ENCODE data around the gene HCN2.

The HCN2 gene

GRCh38 chr19:658916-659839 lies 69.5 kb downstream of the HCN2 start:
- DNase-seq, result no peak

- no peak for DNase-seq
Observed at GRCh38 chr19:660793-661426, 71.2 kb downstream of the HCN2 start.

- peak; percentile 31 to 44 for DNase-seq
Observed at GRCh38 chr19:661427-662196, 71.9 kb downstream of the HCN2 start.

DNA sequence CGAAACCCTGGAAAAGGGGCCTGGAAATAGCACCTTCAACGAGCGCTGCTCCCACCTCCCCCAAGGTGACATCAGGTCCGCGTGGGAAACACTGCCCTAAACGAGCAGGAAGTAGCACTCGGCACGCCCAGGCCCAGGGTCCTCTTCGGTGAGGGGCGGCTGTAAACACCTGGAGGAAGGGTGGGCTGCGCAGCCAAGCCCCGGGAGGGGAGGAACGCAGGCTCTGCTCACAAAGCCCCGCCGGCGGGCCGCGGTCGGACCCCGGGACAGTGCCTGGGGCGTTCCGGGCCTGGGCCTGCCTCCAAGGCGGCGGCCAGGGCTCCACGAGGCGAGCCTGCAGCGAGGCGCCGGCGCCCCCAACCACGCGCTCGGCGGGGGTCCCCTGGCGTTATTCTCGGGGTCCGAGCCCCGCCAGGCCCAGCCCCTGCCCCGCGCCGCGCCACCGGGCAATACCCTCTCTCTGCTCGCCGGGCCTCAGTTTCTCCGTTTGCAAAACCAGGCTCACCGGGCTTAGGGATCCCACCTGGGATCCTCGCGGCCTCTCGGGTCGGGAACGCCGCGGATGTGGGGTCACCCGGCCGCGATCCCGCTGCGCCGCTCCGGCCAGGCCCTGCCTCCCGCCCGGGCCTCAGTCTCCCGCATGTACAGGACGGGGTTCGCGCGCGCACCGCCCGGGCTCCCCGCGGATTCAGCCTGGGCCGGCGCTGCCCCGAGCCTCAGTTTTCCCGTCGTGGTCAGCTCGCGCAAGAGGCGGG lies 72.7 kb downstream of the HCN2 start:
- DNase-seq, result peak; percentile 11 to 43

DNA sequence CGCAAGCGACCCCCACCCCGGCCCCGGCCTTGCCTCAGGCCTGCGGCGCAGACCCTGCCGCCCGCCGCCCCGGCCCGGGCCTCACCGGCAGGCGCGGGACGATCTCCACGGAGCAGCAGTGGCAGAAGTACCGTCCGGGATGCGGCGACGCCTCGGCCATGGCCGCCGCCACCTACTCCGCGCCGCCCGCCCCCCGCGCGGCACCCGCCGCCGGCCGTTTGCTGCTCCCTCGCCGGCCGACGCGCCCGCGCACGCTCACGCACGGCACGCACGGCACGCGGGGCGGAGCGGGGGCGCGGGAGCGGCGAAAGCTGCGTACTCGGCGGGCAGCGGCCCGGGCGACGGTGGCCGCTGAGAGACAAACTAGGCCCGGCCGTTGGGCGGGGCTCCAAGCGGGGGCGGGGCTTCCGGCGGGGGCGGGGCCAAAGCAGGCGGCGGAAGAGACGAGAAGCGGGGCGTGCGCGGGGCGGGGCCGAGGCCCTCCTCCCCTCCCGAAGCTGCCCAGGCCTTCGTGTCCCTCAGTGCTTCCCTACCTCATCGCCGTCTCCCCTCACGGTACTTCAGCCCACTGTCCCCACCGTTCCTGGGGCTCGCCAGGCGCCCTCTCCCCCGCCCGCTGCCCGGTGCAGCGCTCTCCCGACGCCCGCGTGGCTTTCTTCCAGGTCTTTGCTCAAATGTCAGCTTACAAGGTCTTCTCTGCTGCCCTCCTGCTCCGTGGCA lies 73.4 kb downstream of the HCN2 start, which contains the start of gene RNF126:
TSS of gene RNF126 (minus strand) at position 253 of the 720 bp plus-strand sequence. CDS start at position 160, 93 bp downstream.
- peak; percentile 77 to 80 for DNase-seq

DNA sequence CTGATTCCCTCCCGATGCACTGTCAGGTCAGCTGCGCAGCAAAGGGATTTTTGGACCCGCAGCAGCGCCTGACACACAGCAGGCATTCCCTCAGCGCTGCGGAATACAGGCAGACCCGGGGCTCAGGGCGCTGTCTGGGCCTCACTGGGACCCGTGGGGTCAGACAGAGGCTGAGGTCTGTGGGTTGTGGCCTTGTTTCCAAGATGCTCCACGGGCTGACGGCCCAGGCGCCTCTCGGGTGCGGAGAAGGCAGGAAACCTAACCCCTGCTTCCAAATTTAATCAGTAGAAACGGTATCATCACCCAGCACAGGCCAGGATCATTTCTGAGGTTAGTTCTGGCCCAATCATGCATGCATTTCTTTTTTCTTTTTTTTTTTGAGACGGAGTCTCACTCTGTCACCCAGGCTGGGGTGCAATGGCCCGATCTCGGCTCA lies 74.0 kb downstream of the HCN2 start:
- DNase-seq, result no peak

- DNase-seq, result peak; percentile 54 to 69
Observed at GRCh38 chr19:664913-665443, 75.3 kb downstream of the HCN2 start.

Measured in AML-193 (cell line).